AG04449 (cell line): ENCODE data around the gene CMTM3.

ENCODE experiments used
- CTCF ChIA-PET: fragments of 350-600 bp; formaldehyde crosslinking; extraction: SDS; loops from one replicate; lab custom pipeline; 2021; ENCODE audit warnings: antibody characterized with exemption; lab: Yijun Ruan, JAX
- POLR2A ChIA-PET: fragments of 400-600, 350-600 bp; formaldehyde crosslinking; extraction: SDS; loops from one replicate; lab custom pipeline; 2020; ENCODE audit warnings: antibody characterized with exemption, inconsistent platforms; lab: Yijun Ruan, JAX
- DNase-seq: peaks from one replicate; pipeline ENCODE4 v3.0.0-alpha.2; 2010; ENCODE audit warnings: low read depth, low spot score
- H3K4me3 ChIP-seq: 2 replicates; pipeline ENCODE4 v1.5.1; 2011; ENCODE audit warnings: low read depth, mild to moderate bottlenecking, control low read depth, low read length
- TF ChIP-seq, protein P1 (sequence below): IDR thresholded peaks from one replicate; pipeline ENCODE4 v1.5.1; 2011; ENCODE audit warnings: mild to moderate bottlenecking, moderate library complexity, low read length, control low read depth, inconsistent platforms; ENCODE audit not compliant: insufficient read depth; ENCODE audit errors: missing control alignments

CMTM3 gene

GRCh38 chr16:66580605-66581209 lies 23.8 kb upstream of the CMTM3 start:
- TF ChIP-seq, protein P1, sequence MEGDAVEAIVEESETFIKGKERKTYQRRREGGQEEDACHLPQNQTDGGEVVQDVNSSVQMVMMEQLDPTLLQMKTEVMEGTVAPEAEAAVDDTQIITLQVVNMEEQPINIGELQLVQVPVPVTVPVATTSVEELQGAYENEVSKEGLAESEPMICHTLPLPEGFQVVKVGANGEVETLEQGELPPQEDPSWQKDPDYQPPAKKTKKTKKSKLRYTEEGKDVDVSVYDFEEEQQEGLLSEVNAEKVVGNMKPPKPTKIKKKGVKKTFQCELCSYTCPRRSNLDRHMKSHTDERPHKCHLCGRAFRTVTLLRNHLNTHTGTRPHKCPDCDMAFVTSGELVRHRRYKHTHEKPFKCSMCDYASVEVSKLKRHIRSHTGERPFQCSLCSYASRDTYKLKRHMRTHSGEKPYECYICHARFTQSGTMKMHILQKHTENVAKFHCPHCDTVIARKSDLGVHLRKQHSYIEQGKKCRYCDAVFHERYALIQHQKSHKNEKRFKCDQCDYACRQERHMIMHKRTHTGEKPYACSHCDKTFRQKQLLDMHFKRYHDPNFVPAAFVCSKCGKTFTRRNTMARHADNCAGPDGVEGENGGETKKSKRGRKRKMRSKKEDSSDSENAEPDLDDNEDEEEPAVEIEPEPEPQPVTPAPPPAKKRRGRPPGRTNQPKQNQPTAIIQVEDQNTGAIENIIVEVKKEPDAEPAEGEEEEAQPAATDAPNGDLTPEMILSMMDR = peak; percentile 32
- no peak overlapping the region for H3K4me3 ChIP-seq
- peak; percentile 58 for DNase-seq
- ChIA-PET POLR2A (interaction anchor here (1.3 kb wide), 1 partner anchor 11 kb away, joined by 4 read pairs; no protein-coding TSS in a partner anchor), CTCF (interaction anchor here (1.0 to 3.8 kb wide), 7 partner anchors 10 to 181 kb away, joined by 3 to 21 read pairs (median 3); no protein-coding TSS in a partner anchor)

- TF ChIP-seq, protein P1 = no peak
- POLR2A ChIA-PET = no interaction called here
Observed at GRCh38 chr16:66581246-66581952, 23.1 kb upstream of the CMTM3 start.

GRCh38 chr16:66585481-66586239 lies 18.8 kb upstream of the CMTM3 start:
- no peak overlapping the region for H3K4me3 ChIP-seq
- no peak for DNase-seq
- TF ChIP-seq, protein P1 = no peak
- POLR2A ChIA-PET = no interaction called here
- CTCF ChIA-PET = interaction anchor here (0.9 to 1.2 kb wide), 3 partner anchors 9 to 22 kb away, joined by 3 read pairs; no protein-coding TSS in a partner anchor

More at GRCh38 chr16:66581246-66581952, 23.1 kb upstream of the CMTM3 start:
- DNase-seq = no peak
- no peak overlapping the region for H3K4me3 ChIP-seq
- CTCF ChIA-PET = interaction anchor here (0.8 to 3.8 kb wide), 9 partner anchors 11 to 181 kb away, joined by 3 to 21 read pairs (median 4); no protein-coding TSS in a partner anchor

DNA sequence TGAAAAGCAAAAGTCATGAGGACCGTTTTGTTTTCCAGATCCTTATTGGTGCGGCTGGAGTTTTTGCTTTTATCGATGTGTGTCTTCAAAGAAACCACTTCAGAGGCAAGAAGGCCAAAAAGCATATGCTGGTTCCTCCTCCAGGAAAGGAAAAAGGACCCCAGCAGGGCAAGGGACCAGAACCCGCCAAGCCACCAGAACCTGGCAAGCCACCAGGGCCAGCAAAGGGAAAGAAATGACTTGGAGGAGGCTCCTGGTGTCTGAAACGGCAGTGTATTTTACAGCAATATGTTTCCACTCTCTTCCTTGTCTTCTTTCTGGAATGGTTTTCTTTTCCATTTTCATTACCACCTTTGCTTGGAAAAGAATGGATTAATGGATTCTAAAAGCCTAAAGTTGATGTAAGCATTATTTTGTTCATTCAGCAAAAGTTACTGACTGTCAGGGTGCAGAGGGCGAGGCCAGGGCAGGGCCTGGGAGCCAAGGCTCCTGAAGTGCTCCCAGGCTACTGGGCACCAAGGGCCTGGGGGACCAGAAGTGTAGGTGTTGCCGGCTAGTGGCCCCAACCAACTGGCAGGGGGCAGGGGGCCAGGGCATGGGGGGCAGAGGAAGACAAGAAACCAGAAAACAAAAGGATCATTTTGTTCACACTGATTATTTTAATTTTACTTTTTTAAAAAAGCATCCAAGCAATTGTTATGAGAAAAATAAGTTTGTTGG lies 16.5 kb upstream of the CMTM3 start:
- TF ChIP-seq, protein P1 = no peak
- POLR2A ChIA-PET = no interaction called here
- CTCF ChIA-PET = no interaction called here

GRCh38 chr16:66588981-66589713 lies 15.4 kb upstream of the CMTM3 start:
- TF ChIP-seq, protein P1 = peak; percentile 46
- ChIA-PET POLR2A (no interaction called here), CTCF (interaction anchor here (0.8 to 2.7 kb wide), 4 partner anchors 15 to 183 kb away, joined by 3 to 10 read pairs (median 4); partner anchors contain the start of gene CMTM3)
- no peak for DNase-seq
- no peak overlapping the region for H3K4me3 ChIP-seq

More for the DNA sequence above, 16.5 kb upstream of the CMTM3 start:
- H3K4me3 ChIP-seq = no peak overlapping the region
- no peak for DNase-seq
